Peyer's patch (tissue), 4 donors: ENCODE results near the gene KCNIP4.

ENCODE experiments used
- POLR2A ChIP-seq, 2 donors: fragments of 450-650 bp; IDR thresholded peaks; one replicate each; pipeline ENCODE4 v1.5.1; 2017; ENCODE audit warnings: antibody characterized with exemption in 2 of 2, mild to moderate bottlenecking in 2 of 2, moderate library complexity in 2 of 2
- TF ChIP-seq, protein P1 (sequence below), 6 experiments: fragments of 450-650 bp in 4 of 6; fragments of 200-600 bp in 2 of 6; sonication (generic) in 1 of 6; IDR thresholded peaks; one replicate each; pipeline ENCODE4 v1.5.1; 2017 to 2019; ENCODE audit warnings: antibody characterized with exemption in 6 of 6, mild to moderate bottlenecking in 3 of 6, moderate library complexity in 1 of 6

DNA sequence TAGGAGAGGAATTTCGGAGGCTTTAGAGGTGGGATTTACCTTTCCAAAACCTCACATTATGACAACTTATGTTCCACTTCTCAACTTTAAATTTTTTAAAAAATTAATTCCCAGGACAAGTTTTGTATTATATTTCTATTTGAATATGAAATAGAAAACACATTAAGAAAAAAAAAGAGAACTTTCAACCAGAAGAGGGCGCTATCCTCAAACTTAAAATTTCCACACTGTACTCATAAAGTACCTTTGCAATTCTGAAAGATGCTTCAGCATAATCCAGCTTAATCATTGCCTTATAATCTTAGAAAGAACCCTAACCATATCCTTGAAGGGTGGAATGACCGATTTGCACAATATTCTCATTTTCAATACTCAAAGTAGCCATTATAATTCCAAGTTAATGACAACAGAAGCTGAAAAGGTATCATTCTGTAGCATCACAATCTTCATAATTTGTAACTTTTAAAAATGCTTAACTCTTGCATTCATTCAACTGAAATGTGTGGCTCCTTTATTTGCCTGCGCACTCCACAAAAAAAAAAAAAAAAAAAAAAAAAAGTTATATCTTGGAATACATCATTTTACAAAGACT, 158.0 kb downstream of the KCNIP4 start:
- TF ChIP-seq, protein P1, sequence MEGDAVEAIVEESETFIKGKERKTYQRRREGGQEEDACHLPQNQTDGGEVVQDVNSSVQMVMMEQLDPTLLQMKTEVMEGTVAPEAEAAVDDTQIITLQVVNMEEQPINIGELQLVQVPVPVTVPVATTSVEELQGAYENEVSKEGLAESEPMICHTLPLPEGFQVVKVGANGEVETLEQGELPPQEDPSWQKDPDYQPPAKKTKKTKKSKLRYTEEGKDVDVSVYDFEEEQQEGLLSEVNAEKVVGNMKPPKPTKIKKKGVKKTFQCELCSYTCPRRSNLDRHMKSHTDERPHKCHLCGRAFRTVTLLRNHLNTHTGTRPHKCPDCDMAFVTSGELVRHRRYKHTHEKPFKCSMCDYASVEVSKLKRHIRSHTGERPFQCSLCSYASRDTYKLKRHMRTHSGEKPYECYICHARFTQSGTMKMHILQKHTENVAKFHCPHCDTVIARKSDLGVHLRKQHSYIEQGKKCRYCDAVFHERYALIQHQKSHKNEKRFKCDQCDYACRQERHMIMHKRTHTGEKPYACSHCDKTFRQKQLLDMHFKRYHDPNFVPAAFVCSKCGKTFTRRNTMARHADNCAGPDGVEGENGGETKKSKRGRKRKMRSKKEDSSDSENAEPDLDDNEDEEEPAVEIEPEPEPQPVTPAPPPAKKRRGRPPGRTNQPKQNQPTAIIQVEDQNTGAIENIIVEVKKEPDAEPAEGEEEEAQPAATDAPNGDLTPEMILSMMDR (IDR thresholded peaks at IDR 0.05) = peak; percentile 8 to 41 (median 30)
- no peak for TF ChIP-seq POLR2A (IDR thresholded peaks at IDR 0.05)
